Activated T-cell treated with anti-CD3 and anti-CD28 coated beads, Interleukin-2, amount 50 U/mL, for 48 hours (primary cell): ENCODE data around the gene VAT1.

ENCODE experiments used
- DNase-seq, 2 experiments: peaks; one replicate each; pipeline ENCODE4 v3.0.0-alpha.2; 2020

VAT1 gene

GRCh38 chr17:43026595-43026994, 4.4 kb upstream of the VAT1 start:
- DNase-seq = no peak

GRCh38 chr17:43025766-43026537, 3.8 kb upstream of the VAT1 start:
- no peak for DNase-seq

- no peak for DNase-seq
Observed at GRCh38 chr17:43025290-43025657, 3.1 kb upstream of the VAT1 start.

GRCh38 chr17:43024407-43025289, 2.5 kb upstream of the VAT1 start, which contains the start of gene RND2:
Gene RND2, plus strand, starts transcription at chr17:43025231. Its CDS starts 117 bp downstream, at chr17:43025348.
- DNase-seq = peak; percentile 84 to 87

- DNase-seq = no peak
Observed at GRCh38 chr17:43020789-43021740, 1.1 kb downstream of the VAT1 start.

GRCh38 chr17:43020030-43020621, 2.1 kb downstream of the VAT1 start:
- no peak for DNase-seq

- no peak for DNase-seq
Observed at GRCh38 chr17:43019418-43019817, 2.8 kb downstream of the VAT1 start.

- DNase-seq = no peak
Observed at GRCh38 chr17:43018932-43019331, 3.3 kb downstream of the VAT1 start.

GRCh38 chr17:43018008-43018853, 4.0 kb downstream of the VAT1 start:
- no peak for DNase-seq

GRCh38 chr17:43016216-43016615, 6.0 kb downstream of the VAT1 start:
- DNase-seq = no peak

- DNase-seq = no peak
Observed at GRCh38 chr17:43015579-43015978, 6.6 kb downstream of the VAT1 start.

GRCh38 chr17:43014649-43015542, 7.3 kb downstream of the VAT1 start:
- no peak for DNase-seq

- DNase-seq = no peak
Observed at GRCh38 chr17:43014020-43014648, 8.1 kb downstream of the VAT1 start.

- no peak for DNase-seq
Observed at GRCh38 chr17:43013296-43013695, 8.9 kb downstream of the VAT1 start.

GRCh38 chr17:43011728-43012472, 10.3 kb downstream of the VAT1 start:
- DNase-seq = no peak

- DNase-seq = no peak
Observed at GRCh38 chr17:43010667-43011308, 11.4 kb downstream of the VAT1 start.

- peak; percentile 90 to 91 for DNase-seq
Observed at GRCh38 chr17:43006639-43007551, 15.3 kb downstream of the VAT1 start, which contains the start of gene IFI35. Gene IFI35, plus strand, starts transcription at chr17:43006784. Its CDS starts 164 bp downstream, at chr17:43006948.
